Neural cell (in vitro differentiated cells): ENCODE results near the gene MAMLD1. TPM values are rescaled to one million over a fixed set of nuclear protein-coding genes. Genes with fewer than 3 reads are reported as not detected.
A peak's percentile ranks its signal among the peaks of the same experiment; 100 is the strongest.

ENCODE experiments used
- H2AFZ ChIP-seq: fragments of 200-600, 300-800 bp; sonication (generic), shearing (Covaris generic); 2 replicates; pipeline ENCODE4 v1.6.0; 2014; ENCODE audit warnings: low read depth, mild to moderate bottlenecking, antibody characterized with exemption, low read length, moderate library complexity
- H3F3A ChIP-seq: fragments of 200-600 bp; shearing (Covaris generic); 2 replicates; pipeline ENCODE4 v1.6.1; 2016; ENCODE audit warnings: mild to moderate bottlenecking, moderate library complexity, mixed read lengths, antibody characterized with exemption, low read length; ENCODE audit not compliant: insufficient read depth, poor library complexity, severe bottlenecking
- H3K27ac ChIP-seq: fragments of 200-600, 300-800 bp; sonication (generic), shearing (Covaris generic); 2 replicates; pipeline ENCODE4 v1.5.1; 2014; ENCODE audit warnings: mild to moderate bottlenecking, low read length, moderate library complexity
- H3K27me3 ChIP-seq: fragments of 300-800, 200-600 bp; sonication (generic), shearing (Covaris generic); 2 replicates; pipeline ENCODE4 v1.6.0; 2014; ENCODE audit warnings: mild to moderate bottlenecking, low read depth, low read length, moderate library complexity; ENCODE audit not compliant: insufficient read depth
- H3K36me3 ChIP-seq: fragments of 300-800, 200-600 bp; sonication (generic), shearing (Covaris generic); 2 replicates; pipeline ENCODE4 v1.5.1; 2014; ENCODE audit warnings: mild to moderate bottlenecking, antibody characterized with exemption, low read length, moderate library complexity; ENCODE audit not compliant: insufficient read depth
- H3K4me2 ChIP-seq: fragments of 300-800, 200-600 bp; sonication (generic), shearing (Covaris generic); 2 replicates; pipeline ENCODE4 v1.6.0; 2014; ENCODE audit warnings: mild to moderate bottlenecking, low read length
- H3K4me3 ChIP-seq: fragments of 300-800, 200-600 bp; sonication (generic), shearing (Covaris generic); 2 replicates; pipeline ENCODE4 v1.5.1; 2014; ENCODE audit warnings: mild to moderate bottlenecking, low read length, moderate library complexity
- H3K79me2 ChIP-seq: fragments of 200-600 bp; shearing (Covaris generic); replicated peaks from 2 replicates; pipeline ENCODE4 v1.6.0; 2014; ENCODE audit warnings: mild to moderate bottlenecking, low read length, moderate library complexity; ENCODE audit not compliant: insufficient read depth
- H3K9ac ChIP-seq: fragments of 300-800, 200-600 bp; sonication (generic), shearing (Covaris generic); 2 replicates; pipeline ENCODE4 v1.6.1; 2016; ENCODE audit warnings: mild to moderate bottlenecking, low read length, mixed read lengths
- H3K9me2 ChIP-seq: fragments of 200-600 bp; shearing (Covaris generic); 2 replicates; pipeline ENCODE4 v1.6.1; 2016; ENCODE audit warnings: mild to moderate bottlenecking, low read length, mixed read lengths; ENCODE audit not compliant: insufficient read depth
- H3K9me3 ChIP-seq: fragments of 200-600, 300-800 bp; sonication (generic), shearing (Covaris generic); 2 replicates; pipeline ENCODE4 v1.6.1; 2016; ENCODE audit warnings: mild to moderate bottlenecking, mixed run types, low read length, moderate library complexity, mixed read lengths
- H4K20me1 ChIP-seq: fragments of 200-600 bp; shearing (Covaris generic); 2 replicates; pipeline ENCODE4 v1.6.1; 2016; ENCODE audit warnings: mild to moderate bottlenecking, mixed run types; ENCODE audit not compliant: insufficient read depth
- CTCF ChIP-seq: fragments of 450-650 bp; IDR thresholded peaks from 2 replicates; pipeline ENCODE4 v1.5.1; 2014; ENCODE audit warnings: antibody characterized with exemption, mild to moderate bottlenecking, moderate library complexity; ENCODE audit not compliant: poor library complexity, severe bottlenecking
- EP300 ChIP-seq: fragments of 450-650 bp; conservative IDR thresholded peaks from 2 replicates; pipeline ENCODE4 v1.6.1; 2014; ENCODE audit warnings: antibody characterized with exemption, mild to moderate bottlenecking, moderate library complexity; ENCODE audit not compliant: poor library complexity, severe bottlenecking
- EZH2 ChIP-seq: fragments of 200-600, 300-800 bp; shearing (Covaris generic), sonication (generic); IDR thresholded peaks from 2 replicates; pipeline ENCODE4 v1.6.1; 2014; ENCODE audit warnings: antibody characterized with exemption, low read length, borderline replicate concordance, mild to moderate bottlenecking; ENCODE audit not compliant: insufficient read depth, poor library complexity, severe bottlenecking
- MXI1 ChIP-seq: fragments of 450-650 bp; conservative IDR thresholded peaks from 2 replicates; pipeline ENCODE4 v1.6.1; 2014; ENCODE audit warnings: antibody characterized with exemption, mild to moderate bottlenecking; ENCODE audit not compliant: poor library complexity, severe bottlenecking
- POLR2AphosphoS5 ChIP-seq: IDR thresholded peaks from 2 replicates; pipeline ENCODE4 v1.6.1; 2012
- RAD21 ChIP-seq: fragments of 450-650 bp; conservative IDR thresholded peaks from 2 replicates; pipeline ENCODE4 v1.6.1; 2014; ENCODE audit warnings: antibody characterized with exemption, mild to moderate bottlenecking, moderate library complexity
- REST ChIP-seq: IDR thresholded peaks from 2 replicates; pipeline ENCODE4 v1.6.1; 2012; ENCODE audit warnings: borderline replicate concordance
- SMC3 ChIP-seq: fragments of 450-650 bp; conservative IDR thresholded peaks from 2 replicates; pipeline ENCODE4 v1.6.1; 2014; ENCODE audit warnings: antibody characterized with exemption, mild to moderate bottlenecking, moderate library complexity; ENCODE audit not compliant: poor library complexity
- TAF1 ChIP-seq: IDR thresholded peaks from 2 replicates; pipeline ENCODE4 v1.6.1; 2012; ENCODE audit warnings: low read depth
- polyA plus RNA-seq: library from polyadenylated mRNA; depleted of rRNA; stranded (reverse); fragments of >200 nt; gene quantifications from 2 replicates; pipeline ENCODE4 v1.2.3, GENCODE V29; 2014

The MAMLD1 gene
- polyA plus RNA-seq, 1 donor from 2014 or later = 1.4 TPM

- H3K4me3 ChIP-seq = peak overlapping the region; percentile 74
- H3K9me2 ChIP-seq = no peaks in the 10 kb centered on the region
- no peak overlapping the region for H3K27ac ChIP-seq
- no peaks in the 10 kb centered on the region for H3K79me2 ChIP-seq
- peaks cover 36% of the 10 kb centered on the region for H3K27me3 ChIP-seq
- H3K9ac ChIP-seq = no peak overlapping the region
- no peak overlapping the region for H2AFZ ChIP-seq
- no peak overlapping the region for H3K4me2 ChIP-seq
- H3K9me3 ChIP-seq = no peaks in the 10 kb centered on the region
- no peaks in the 10 kb centered on the region for H3K36me3 ChIP-seq
- no peaks in the 10 kb centered on the region for H3F3A ChIP-seq
- no peak for TF ChIP-seq EZH2
- TF ChIP-seq SMC3 = no peak
- no peak for TF ChIP-seq CTCF
- TF ChIP-seq RAD21 = no peak
- TF ChIP-seq POLR2AphosphoS5 = no peak
- no peak for TF ChIP-seq MXI1
- no peak for TF ChIP-seq REST
- TF ChIP-seq EP300 = no peak
- no peak for TF ChIP-seq TAF1
- no peaks in the 10 kb centered on the region for H4K20me1 ChIP-seq
These were observed 1.3 kb upstream of the MAMLD1 start for GRCh38 chrX:150361777-150362351.

DNA sequence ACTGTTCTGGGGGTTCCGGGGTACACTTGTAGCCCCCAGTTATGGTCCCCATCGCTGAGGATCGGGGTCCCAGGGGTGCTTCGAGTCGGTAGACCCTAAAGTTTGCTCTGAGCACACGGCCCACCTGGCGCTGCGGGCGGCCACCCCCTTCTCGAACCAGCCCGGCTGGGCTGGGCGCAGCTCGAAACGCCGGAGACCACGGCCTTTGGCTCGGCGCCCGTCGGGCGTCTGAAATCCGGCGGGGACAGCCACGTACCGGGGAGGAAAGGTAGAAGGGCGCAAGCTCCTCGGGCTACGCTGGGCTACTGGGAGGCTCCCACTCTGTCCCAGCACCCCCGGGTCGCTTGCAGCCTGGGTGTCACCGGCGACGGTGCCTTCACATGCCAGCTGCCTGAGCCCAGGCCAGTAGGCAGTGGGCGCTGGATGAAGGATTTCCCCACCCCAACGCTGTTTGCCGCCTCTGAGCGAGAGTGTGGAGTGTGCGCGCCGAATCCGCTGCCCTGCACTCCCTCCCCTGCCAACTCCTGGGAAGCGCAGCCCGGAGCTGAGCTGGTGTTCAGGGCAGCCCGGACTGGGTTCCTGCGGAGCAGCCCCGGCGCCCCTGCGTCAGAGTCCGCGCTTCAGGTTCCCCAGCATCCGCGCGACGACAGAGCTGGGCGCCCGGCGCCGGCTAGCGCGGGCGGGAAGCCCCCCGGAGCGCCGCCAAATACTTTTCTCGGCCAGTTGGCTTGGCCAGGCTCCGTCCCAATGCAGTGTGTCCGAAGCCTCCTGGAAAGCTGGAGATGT, 637 bp downstream of the MAMLD1 start:
- H3K9me2 ChIP-seq = no peaks in the 10 kb centered on the region
- H3K36me3 ChIP-seq = no peaks in the 10 kb centered on the region
- H3K4me2 ChIP-seq = no peak overlapping the region
- no peaks in the 10 kb centered on the region for H3F3A ChIP-seq
- no peaks in the 10 kb centered on the region for H3K9me3 ChIP-seq
- H4K20me1 ChIP-seq = no peaks in the 10 kb centered on the region
- no peaks in the 10 kb centered on the region for H3K79me2 ChIP-seq
- no peak for TF ChIP-seq MXI1
- no peak for TF ChIP-seq SMC3
- no peak for TF ChIP-seq TAF1
- no peak for TF ChIP-seq POLR2AphosphoS5
- TF ChIP-seq EP300 = no peak
- TF ChIP-seq EZH2 = no peak
- TF ChIP-seq REST = no peak
- TF ChIP-seq CTCF = no peak
- no peak for TF ChIP-seq RAD21
- H3K27me3 ChIP-seq = peaks cover 36% of the 10 kb centered on the region
- H3K9ac ChIP-seq = peak overlapping the region; percentile 56
- H3K4me3 ChIP-seq = peak overlapping the region; percentile 74
- no peak overlapping the region for H3K27ac ChIP-seq
- no peak overlapping the region for H2AFZ ChIP-seq
